GM12864 (cell line): Measurements from ENCODE around the gene FLNC.

Experiments used
- DNase-seq: peaks from one replicate; pipeline ENCODE4 v3.0.0-alpha.2; 2011; ENCODE audit warnings: low read depth
- H3K4me3 ChIP-seq: 2 replicates; pipeline ENCODE4 v1.5.1; 2011; ENCODE audit warnings: mild to moderate bottlenecking, low read depth, low read length, control low read depth
- TF ChIP-seq, protein P1 (sequence below): IDR thresholded peaks from 2 replicates; pipeline ENCODE4 v1.5.1; 2011; ENCODE audit warnings: low read depth, mild to moderate bottlenecking, moderate library complexity, low read length, control low read depth, inconsistent platforms; ENCODE audit errors: missing control alignments

FLNC gene

DNA sequence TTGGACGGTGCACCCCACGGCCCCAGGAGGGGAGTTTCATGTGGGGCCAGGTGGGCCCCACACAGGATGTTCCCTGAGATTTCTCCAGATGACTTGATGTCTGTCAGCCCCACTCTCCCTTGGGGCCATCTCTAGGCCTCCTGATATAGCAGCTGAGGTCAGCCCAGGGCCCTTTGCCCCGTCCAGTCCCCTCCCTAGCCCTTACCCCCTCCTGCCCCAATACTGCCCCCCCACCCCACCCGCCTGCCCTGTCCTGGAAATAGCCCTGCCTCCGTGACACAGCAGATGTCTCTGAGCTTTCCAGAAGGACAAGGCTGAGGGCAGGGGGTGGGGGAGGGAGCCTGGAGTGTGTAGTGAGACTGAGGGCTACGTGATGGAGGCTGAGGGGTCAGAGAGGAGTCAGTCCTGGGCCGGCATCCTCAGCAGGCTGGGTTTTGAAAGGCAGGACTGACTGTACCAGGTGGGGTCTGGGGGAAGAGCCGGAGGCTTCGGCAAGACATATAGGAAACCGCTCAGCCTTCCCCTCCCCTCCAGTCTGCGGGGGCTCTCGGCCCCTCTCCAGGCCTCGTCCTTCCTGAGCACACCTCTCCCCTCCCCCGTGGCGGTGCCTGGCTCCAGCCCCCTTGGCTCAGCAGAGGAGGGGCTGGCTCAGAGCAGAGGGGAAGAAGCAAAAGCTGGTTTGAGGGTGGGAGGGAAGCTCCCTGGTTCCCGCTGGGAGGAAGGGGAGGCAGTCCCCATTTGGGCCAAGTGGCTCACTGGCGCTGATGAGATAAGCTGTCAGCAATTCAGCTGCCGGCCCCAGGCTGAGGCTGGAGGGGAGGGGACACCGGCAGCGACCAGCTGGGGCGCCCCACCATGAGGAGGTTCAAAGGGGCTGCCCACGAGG, 2.0 kb downstream of the FLNC start:
- H3K4me3 ChIP-seq: no peak overlapping the region
- TF ChIP-seq, protein P1, sequence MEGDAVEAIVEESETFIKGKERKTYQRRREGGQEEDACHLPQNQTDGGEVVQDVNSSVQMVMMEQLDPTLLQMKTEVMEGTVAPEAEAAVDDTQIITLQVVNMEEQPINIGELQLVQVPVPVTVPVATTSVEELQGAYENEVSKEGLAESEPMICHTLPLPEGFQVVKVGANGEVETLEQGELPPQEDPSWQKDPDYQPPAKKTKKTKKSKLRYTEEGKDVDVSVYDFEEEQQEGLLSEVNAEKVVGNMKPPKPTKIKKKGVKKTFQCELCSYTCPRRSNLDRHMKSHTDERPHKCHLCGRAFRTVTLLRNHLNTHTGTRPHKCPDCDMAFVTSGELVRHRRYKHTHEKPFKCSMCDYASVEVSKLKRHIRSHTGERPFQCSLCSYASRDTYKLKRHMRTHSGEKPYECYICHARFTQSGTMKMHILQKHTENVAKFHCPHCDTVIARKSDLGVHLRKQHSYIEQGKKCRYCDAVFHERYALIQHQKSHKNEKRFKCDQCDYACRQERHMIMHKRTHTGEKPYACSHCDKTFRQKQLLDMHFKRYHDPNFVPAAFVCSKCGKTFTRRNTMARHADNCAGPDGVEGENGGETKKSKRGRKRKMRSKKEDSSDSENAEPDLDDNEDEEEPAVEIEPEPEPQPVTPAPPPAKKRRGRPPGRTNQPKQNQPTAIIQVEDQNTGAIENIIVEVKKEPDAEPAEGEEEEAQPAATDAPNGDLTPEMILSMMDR: no peak
- DNase-seq: no peak

DNA sequence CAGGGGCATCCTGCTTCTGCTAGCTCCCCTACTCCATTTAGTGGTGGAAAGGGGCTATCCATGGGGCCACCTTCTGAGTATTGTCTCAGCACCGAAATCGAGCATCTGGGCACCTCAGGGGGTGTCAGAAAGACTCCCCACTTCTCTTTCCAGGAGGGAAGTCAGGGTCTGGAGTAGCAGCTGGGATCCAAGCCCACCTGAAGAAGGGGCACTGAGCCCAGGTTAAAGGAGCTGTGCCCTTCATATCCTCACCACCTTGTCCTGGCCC, 2.6 kb downstream of the FLNC start:
- no peak for DNase-seq
- no peak overlapping the region for H3K4me3 ChIP-seq
- TF ChIP-seq, protein P1: no peak

DNA sequence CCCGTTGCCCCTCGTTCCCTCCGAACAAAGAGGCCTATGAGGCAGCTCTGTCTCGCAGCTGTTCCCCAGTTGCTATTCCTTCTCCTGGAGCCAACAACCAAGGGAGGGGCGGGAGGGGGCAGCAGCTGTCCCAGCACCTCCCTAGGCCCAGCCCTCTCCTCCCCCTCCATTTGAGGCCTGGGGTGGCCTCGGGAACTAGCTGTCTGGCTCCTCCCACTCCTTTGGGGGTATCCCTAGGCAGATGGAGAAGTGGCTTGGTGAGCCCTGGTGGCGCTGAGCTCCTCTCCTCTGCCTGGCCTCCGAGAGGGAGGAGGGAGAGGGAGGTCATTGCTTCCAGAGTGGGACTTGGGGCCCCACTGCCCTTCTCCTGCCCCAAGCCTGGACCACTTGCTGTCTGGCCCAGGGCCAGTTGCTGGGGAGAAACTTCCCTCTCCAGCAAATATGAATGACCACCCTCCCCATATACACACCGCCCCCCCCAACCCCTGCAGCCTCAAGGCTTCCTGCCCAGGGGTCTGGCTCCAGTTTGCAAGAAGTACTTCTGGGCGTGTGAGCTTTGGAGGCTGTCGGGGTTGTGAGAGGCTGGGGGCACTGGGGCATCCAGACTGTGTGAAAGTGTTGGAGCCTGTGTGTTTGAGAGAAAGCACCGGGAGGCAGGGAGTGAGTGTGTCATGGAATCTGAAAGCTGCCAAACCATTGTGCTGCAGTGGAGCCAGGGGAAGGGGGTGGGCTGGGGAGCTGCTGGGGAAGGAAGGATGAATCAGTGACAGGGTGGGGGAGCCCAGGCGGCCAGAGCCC, 3.1 kb downstream of the FLNC start:
- TF ChIP-seq, protein P1: no peak
- DNase-seq: no peak
- H3K4me3 ChIP-seq: no peak overlapping the region

DNA sequence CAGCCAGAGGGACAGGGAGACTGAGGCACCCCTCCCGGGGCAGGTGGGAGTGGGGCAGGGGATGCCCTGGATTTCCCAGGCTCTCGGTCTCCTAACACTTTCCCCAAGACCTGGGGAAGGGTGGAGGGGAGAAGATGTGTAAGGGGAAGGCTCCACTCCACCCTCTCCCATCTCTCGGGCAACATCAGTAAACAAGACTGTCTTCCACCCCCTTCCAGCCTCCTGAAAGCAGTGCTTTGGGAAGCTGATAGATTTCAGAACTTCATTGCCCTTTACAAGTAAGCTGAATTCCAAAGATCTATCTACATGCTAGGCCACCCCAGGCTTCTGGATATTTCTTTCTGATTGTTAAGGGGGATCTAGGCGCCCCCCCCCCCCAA, 3.7 kb downstream of the FLNC start:
- TF ChIP-seq, protein P1: no peak
- H3K4me3 ChIP-seq: no peak overlapping the region
- DNase-seq: no peak

DNA sequence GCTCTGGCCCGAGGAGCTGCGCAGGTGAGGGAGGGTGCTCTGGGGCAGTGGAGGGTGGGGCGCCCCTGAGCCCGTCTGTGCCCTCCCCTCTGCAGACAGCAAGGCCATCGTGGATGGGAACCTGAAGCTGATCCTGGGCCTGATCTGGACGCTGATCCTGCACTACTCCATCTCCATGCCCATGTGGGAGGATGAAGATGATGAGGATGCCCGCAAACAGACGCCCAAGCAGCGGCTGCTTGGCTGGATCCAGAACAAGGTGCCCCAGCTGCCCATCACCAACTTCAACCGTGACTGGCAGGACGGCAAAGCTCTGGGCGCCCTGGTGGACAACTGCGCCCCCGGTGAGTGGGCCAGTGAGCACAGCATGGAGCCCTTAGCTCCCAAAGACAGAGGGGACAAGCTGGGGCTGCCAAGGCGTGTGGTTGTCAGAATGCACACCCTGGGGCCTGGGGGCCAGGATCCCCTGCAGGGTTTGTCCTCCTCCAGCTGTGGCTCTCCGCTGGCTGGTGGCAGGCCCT, 5.1 kb downstream of the FLNC start:
- no peak overlapping the region for H3K4me3 ChIP-seq
- TF ChIP-seq, protein P1: no peak
- DNase-seq: no peak

DNA sequence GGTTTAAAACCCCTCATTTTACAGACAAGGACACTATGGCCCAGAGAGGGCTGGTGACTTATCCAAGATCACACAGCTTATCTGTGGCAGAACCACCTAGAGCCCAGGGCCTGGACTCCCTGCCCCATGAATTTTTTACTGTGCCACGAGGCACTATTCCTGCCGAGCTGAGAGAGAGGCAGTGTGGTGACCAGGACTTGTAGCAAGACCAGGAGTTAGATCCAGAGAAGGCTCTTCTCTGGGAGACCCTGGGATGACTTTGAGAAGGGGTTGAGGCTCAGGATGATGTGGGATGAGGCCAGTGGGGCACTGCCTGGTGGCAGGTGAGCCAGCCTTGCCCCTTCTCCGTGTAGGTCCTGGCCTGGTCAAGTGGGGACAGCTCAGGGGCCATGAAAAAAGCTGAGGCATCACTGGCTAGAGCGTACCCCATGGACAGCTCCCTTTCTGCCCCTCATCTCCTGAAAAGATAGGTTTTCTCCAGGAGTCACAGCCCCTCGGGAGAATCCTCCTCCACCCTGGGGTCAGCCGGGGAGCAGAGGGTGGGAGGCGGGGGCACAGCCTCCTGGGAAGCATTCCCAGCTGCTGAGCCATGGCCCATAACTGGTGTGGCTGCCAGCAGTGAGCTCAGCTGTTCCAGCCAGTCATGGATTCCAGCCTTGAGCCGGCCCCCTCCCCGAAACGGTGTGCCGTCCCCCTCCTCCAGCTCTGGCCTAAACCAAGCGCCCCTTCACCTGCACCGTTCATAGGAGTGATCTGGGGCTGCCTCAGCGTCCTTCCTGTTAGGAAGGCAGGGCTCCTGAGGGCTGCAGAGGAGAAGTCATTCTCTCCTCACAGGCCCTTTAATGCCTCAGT, 5.8 kb downstream of the FLNC start:
- TF ChIP-seq, protein P1: no peak
- H3K4me3 ChIP-seq: no peak overlapping the region
- no peak for DNase-seq
